ENCODE results near the gene AQP7.

GRCh38 chr9:33415501-33416038 lies 13.2 kb upstream of the AQP7 start:
- TF ChIP-seq, protein P1, sequence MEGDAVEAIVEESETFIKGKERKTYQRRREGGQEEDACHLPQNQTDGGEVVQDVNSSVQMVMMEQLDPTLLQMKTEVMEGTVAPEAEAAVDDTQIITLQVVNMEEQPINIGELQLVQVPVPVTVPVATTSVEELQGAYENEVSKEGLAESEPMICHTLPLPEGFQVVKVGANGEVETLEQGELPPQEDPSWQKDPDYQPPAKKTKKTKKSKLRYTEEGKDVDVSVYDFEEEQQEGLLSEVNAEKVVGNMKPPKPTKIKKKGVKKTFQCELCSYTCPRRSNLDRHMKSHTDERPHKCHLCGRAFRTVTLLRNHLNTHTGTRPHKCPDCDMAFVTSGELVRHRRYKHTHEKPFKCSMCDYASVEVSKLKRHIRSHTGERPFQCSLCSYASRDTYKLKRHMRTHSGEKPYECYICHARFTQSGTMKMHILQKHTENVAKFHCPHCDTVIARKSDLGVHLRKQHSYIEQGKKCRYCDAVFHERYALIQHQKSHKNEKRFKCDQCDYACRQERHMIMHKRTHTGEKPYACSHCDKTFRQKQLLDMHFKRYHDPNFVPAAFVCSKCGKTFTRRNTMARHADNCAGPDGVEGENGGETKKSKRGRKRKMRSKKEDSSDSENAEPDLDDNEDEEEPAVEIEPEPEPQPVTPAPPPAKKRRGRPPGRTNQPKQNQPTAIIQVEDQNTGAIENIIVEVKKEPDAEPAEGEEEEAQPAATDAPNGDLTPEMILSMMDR (IDR thresholded peaks at IDR 0.05), result peak; percentile 40 to 73 (median 58)
- no peak for TF ChIP-seq POLR2A (IDR thresholded peaks at IDR 0.05)
